Endodermal cell (in vitro differentiated cells): ENCODE data around the gene FAS. TPM values are rescaled to one million over a fixed set of nuclear protein-coding genes. Genes with fewer than 3 reads are reported as not detected.

Experiments used
- DNase-seq: peaks from one replicate; pipeline ENCODE4 v3.0.0-alpha.2; 2017
- H3K27ac ChIP-seq: 2 replicates; pipeline ENCODE4 v1.5.1; 2013; ENCODE audit warnings: mild to moderate bottlenecking, low read depth, low read length, moderate library complexity
- H3K27me3 ChIP-seq: 2 replicates; pipeline ENCODE4 v1.6.1; 2013; ENCODE audit warnings: mild to moderate bottlenecking, low read length, moderate library complexity; ENCODE audit not compliant: insufficient read depth, control insufficient read depth, poor library complexity, severe bottlenecking
- H3K36me3 ChIP-seq: 2 replicates; pipeline ENCODE4 v1.7.0; 2013; ENCODE audit warnings: mild to moderate bottlenecking, low read length, moderate library complexity; ENCODE audit not compliant: control insufficient read depth, insufficient read depth
- H3K4me1 ChIP-seq: one replicate; pipeline ENCODE4 v1.7.0; 2013; ENCODE audit warnings: low read length; ENCODE audit not compliant: control insufficient read depth, insufficient read depth
- H3K4me3 ChIP-seq: 2 replicates; pipeline ENCODE4 v1.5.1; 2013; ENCODE audit warnings: mild to moderate bottlenecking, low read length, moderate library complexity
- H3K9ac ChIP-seq: 2 replicates; pipeline ENCODE4 v1.6.1; 2013; ENCODE audit warnings: mild to moderate bottlenecking, low read length, moderate library complexity; ENCODE audit not compliant: poor library complexity, severe bottlenecking; ENCODE audit errors: extremely low read depth
- H3K9me3 ChIP-seq: 2 replicates; pipeline ENCODE4 v1.6.1; 2013; ENCODE audit warnings: mild to moderate bottlenecking, low read length, moderate library complexity; ENCODE audit not compliant: control insufficient read depth
- H3K27ac Mint-ChIP-seq: 2 replicates; pipeline ENCODE4 v1.8.0; 2020; ENCODE audit warnings: mixed read lengths
- H3K27me3 Mint-ChIP-seq: 2 replicates; pipeline ENCODE4 v1.8.0; 2021; ENCODE audit warnings: mild to moderate bottlenecking, mixed read lengths; ENCODE audit not compliant: insufficient read depth
- H3K36me3 Mint-ChIP-seq: 2 replicates; pipeline ENCODE4 v1.8.0; 2020; ENCODE audit warnings: low read depth, mixed read lengths
- H3K4me1 Mint-ChIP-seq: 2 replicates; pipeline ENCODE4 v1.8.0; 2020; ENCODE audit warnings: mixed read lengths
- H3K4me3 Mint-ChIP-seq: 2 replicates; pipeline ENCODE4 v1.8.0; 2020; ENCODE audit warnings: mild to moderate bottlenecking, moderate library complexity, mixed read lengths
- H3K9me3 Mint-ChIP-seq: 2 replicates; pipeline ENCODE4 v1.8.0; 2020; ENCODE audit warnings: mild to moderate bottlenecking, mixed read lengths
- CTCF ChIP-seq: fragments of 200-600 bp; sonication (generic); conservative IDR thresholded peaks from 2 replicates; pipeline ENCODE4 v1.5.0; 2021; ENCODE audit warnings: antibody characterized with exemption, mild to moderate bottlenecking
- WGBS, 2 experiments: methylation state at CpG; one replicate each; pipeline versions ENCODE4 v1.1.5 to v1.1.7; 2013; ENCODE audit warnings: missing lambda C conversion rate in 2 of 2, mixed read lengths in 1 of 2; ENCODE audit not compliant: insufficient coverage in 1 of 2, insufficient read length in 1 of 2; 5-methylcytosine and 5-hydroxymethylcytosine counted together
- total RNA-seq, 2 donors: library from RNA; stranded (reverse); fragmentation: NEBNext Ultra II Directional in 1 of 2; extraction: Animal tissue kit (Norgen Biotek cat#: 25700) in 1 of 2; gene quantifications; 2 replicates in 1 of 2; 3 replicates in 1 of 2; pipeline ENCODE4 v1.2.1, GENCODE V29; 2021

FAS gene
- total RNA-seq, 2 donors from 2014 or later, result 0.95 TPM; not detected in 1

GRCh38 chr10:88992921-88993524 is 2.4 kb downstream of the FAS start:
- Mint-ChIP-seq H3K27me3 (peaks cover 46% of the 10 kb centered on the region), H3K27ac (no peak overlapping the region), H3K4me3 (no peak overlapping the region), H3K9me3 (no peaks in the 10 kb centered on the region), H3K4me1 (no peaks in the 10 kb centered on the region), H3K36me3 (no peaks in the 10 kb centered on the region)
- no peak for DNase-seq
- no peaks in the 10 kb centered on the region for H3K4me1 ChIP-seq
- no peak overlapping the region for H3K27ac ChIP-seq
- peaks cover 50% of the 10 kb centered on the region for H3K27me3 ChIP-seq
- no peak for TF ChIP-seq CTCF
- H3K9me3 ChIP-seq, result no peaks in the 10 kb centered on the region
- WGBS, 2 experiments, result 62 to 79% methylated on average over 2 to 3 of the region's 3 CpGs
- no peaks in the 10 kb centered on the region for H3K36me3 ChIP-seq
- H3K4me3 ChIP-seq, result no peak overlapping the region
- no peak overlapping the region for H3K9ac ChIP-seq

GRCh38 chr10:88994019-88994418 is 3.4 kb downstream of the FAS start:
- peaks cover 41% of the 10 kb centered on the region for H3K27me3 ChIP-seq
- H3K27ac Mint-ChIP-seq, result no peak overlapping the region
- no peak for TF ChIP-seq CTCF
- H3K4me1 Mint-ChIP-seq, result no peaks in the 10 kb centered on the region
- no peaks in the 10 kb centered on the region for H3K4me1 ChIP-seq
- no peaks in the 10 kb centered on the region for H3K36me3 Mint-ChIP-seq
- H3K9ac ChIP-seq, result no peak overlapping the region
- DNase-seq, result no peak
- H3K4me3 Mint-ChIP-seq, result no peak overlapping the region
- peaks cover 37% of the 10 kb centered on the region for H3K27me3 Mint-ChIP-seq
- H3K4me3 ChIP-seq, result no peak overlapping the region
- no peak overlapping the region for H3K27ac ChIP-seq
- H3K9me3 Mint-ChIP-seq, result no peaks in the 10 kb centered on the region
- no peaks in the 10 kb centered on the region for H3K36me3 ChIP-seq
- H3K9me3 ChIP-seq, result no peaks in the 10 kb centered on the region
- 56% methylated on average over 1 of the region's 1 CpG; no CpG with 5 or more reads in 1 of the 2 experiments for WGBS, 2 experiments

- no peaks in the 10 kb centered on the region for H3K36me3 Mint-ChIP-seq
- no peak overlapping the region for H3K9ac ChIP-seq
- H3K4me1 ChIP-seq, result no peaks in the 10 kb centered on the region
- no peaks in the 10 kb centered on the region for H3K9me3 Mint-ChIP-seq
- TF ChIP-seq CTCF, result no peak
- DNase-seq, result no peak
- no peaks in the 10 kb centered on the region for H3K4me1 Mint-ChIP-seq
- peaks cover 24% of the 10 kb centered on the region for H3K27me3 Mint-ChIP-seq
- peaks cover 28% of the 10 kb centered on the region for H3K27me3 ChIP-seq
- H3K4me3 ChIP-seq, result no peak overlapping the region
- no peak overlapping the region for H3K4me3 Mint-ChIP-seq
- H3K27ac ChIP-seq, result no peak overlapping the region
- H3K9me3 ChIP-seq, result no peaks in the 10 kb centered on the region
- H3K36me3 ChIP-seq, result no peaks in the 10 kb centered on the region
- no peak overlapping the region for H3K27ac Mint-ChIP-seq
- WGBS, 2 experiments, result 90 to 95% methylated on average over 4 to 7 of the region's 7 CpGs
Observed at GRCh38 chr10:88995156-88995876, 4.7 kb downstream of the FAS start.
